Measurements from ENCODE around the gene ZMIZ2.

ZMIZ2 gene

GRCh38 chr7:44757739-44758138 is 9.1 kb downstream of the ZMIZ2 start:
- no peak for DNase-seq (ENCODE audit: low spot score)

DNA sequence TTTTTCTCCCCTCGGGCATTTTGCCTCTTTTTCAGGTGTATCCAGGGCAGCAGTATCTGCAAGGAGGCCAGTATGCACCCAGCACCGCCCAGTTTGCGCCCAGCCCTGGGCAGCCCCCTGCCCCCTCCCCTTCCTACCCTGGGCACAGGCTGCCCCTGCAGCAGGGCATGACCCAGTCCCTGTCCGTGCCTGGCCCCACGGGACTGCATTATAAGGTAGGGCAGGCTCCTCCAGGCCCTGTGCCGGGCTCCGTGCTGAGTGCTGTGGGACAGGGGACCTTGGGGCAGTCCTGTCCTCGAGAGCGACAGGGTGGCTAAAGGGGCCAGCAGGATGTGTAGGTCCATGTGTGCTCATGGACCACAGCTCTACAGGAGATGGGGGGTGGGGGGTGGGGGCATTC is 10.6 kb downstream of the ZMIZ2 start:
- no peak for DNase-seq (ENCODE audit: low spot score)

DNA sequence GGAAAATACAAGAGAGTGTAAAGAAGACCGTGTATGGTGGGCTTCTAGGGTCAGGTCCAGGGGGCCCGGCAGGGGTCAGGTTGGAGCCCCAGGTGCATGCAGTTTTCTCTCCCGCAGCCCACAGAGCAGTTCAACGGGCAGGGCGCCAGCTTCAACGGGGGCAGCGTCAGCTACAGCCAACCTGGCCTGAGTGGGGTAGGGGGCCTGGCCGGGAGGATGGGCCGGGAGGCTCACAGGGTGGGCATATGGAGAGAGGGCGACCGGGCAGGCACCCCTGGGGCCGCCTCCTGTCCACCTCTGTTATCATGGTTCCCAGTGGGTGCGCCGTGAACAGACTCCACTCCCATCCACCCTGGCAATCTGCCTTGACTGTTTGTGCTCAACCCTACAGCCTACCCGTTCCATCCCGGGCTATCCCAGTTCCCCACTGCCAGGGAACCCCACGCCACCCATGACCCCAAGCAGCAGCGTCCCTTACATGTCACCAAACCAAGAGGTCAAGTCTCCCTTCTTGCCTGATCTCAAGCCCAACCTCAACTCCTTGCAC is 11.5 kb downstream of the ZMIZ2 start:
- no peak for DNase-seq (ENCODE audit: low spot score)

- peak; percentile 90 for DNase-seq (ENCODE audit: low spot score)
Measured at GRCh38 chr7:44761207-44762161, 12.8 kb downstream of the ZMIZ2 start.

- DNase-seq (ENCODE audit: low spot score): no peak
Measured at GRCh38 chr7:44762300-44762699, 13.7 kb downstream of the ZMIZ2 start.

- no peak for DNase-seq (ENCODE audit: low spot score)
Measured at GRCh38 chr7:44762726-44763522, 14.3 kb downstream of the ZMIZ2 start.

- no peak for DNase-seq (ENCODE audit: low spot score)
Measured at GRCh38 chr7:44764081-44764480, 15.4 kb downstream of the ZMIZ2 start.

DNA sequence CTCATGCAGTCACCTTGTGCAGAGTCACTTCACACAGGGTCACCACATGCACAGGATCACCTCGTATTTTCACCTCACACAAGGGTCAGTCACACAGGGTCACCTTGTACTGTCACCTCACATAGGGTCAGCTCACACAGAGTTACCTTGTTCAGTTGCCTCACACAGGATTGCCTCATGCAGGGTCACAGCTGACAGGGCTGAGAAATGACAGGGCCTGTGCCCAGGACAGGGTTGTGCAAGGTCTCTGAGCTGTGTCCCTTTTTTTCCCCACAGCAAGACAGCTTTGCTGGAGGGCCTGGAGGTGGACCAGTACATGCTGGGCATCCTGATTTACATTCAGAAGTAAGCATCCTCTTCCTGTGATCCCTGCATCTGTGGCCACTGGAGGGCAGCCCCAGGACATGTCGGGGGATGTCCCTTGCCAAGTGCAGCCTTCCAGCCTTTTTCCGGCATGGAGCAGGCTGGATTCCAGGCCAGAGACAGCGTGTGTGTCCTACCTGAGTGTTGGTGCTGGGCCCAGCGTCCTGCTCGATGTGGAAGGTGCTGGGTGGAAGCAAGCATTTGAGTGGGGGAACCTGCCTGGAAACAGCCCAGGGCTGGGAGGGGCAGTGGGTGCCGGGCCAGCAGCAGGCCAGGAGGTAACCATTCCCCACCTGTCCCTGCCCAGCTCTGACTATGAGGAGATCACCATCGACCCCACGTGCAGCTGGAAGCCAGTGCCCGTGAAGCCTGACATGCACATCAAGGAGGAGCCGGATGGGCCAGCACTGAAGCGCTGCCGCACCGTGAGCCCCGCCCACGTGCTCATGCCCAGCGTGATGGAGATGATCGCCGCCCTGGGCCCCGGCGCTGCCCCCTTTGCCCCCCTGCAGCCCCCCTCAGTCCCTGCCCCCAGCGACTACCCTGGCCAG is 16.3 kb downstream of the ZMIZ2 start:
- no peak for DNase-seq (ENCODE audit: low spot score)

GRCh38 chr7:44765579-44766415 is 17.1 kb downstream of the ZMIZ2 start:
- no peak for DNase-seq (ENCODE audit: low spot score)

DNA sequence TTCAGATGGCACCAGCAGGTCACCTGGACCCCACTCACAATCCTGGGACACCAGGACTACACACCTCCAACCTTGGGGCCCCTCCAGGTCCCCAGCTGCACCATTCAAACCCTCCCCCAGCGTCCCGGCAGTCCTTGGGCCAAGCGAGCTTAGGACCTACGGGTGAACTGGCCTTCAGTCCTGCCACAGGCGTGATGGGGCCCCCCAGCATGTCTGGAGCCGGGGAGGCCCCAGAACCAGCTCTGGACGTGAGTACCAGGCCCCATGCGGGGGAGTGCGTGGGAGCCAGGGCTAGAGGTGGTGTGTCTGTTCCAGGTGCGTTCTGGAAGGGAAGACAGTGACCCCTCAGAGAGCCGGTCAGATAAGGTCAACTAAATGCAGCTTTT is 17.8 kb downstream of the ZMIZ2 start:
- DNase-seq (ENCODE audit: low spot score): no peak

DNA sequence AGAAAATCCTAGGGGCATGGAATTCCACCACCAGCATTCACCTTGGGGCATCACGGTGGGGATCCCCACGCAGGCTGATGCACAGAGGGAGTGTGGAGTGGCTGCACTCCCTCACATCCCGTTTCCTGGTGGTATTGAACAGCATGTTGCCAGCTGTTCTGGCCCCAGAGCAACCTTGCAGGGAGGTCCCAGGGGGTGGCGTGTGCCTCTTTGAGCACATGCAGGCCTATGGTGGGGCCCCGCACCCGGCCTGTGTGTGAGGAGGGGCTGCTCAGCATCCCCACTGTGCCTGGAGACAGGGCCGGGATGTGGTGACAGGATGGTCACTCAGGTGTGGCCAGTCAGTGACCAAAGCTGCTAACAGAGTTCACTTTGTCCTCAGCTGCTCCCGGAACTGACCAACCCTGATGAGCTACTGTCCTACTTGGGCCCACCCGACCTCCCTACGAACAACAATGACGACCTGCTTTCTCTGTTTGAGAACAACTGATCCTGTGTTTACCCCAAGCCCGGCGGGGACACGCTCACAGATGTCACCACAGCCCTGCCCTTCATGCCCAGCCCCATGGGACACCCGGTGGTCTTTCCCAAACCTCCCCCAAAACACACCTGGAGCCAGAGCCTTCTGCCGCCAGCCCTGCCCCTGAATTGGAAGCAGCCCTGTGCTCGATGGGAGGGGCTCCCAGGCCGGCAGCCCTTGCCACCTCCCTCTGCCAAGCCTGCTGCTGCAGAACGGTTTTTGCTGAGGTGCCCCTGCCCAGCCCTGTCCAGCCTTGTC is 18.7 kb downstream of the ZMIZ2 start:
- DNase-seq (ENCODE audit: low spot score): no peak

DNA sequence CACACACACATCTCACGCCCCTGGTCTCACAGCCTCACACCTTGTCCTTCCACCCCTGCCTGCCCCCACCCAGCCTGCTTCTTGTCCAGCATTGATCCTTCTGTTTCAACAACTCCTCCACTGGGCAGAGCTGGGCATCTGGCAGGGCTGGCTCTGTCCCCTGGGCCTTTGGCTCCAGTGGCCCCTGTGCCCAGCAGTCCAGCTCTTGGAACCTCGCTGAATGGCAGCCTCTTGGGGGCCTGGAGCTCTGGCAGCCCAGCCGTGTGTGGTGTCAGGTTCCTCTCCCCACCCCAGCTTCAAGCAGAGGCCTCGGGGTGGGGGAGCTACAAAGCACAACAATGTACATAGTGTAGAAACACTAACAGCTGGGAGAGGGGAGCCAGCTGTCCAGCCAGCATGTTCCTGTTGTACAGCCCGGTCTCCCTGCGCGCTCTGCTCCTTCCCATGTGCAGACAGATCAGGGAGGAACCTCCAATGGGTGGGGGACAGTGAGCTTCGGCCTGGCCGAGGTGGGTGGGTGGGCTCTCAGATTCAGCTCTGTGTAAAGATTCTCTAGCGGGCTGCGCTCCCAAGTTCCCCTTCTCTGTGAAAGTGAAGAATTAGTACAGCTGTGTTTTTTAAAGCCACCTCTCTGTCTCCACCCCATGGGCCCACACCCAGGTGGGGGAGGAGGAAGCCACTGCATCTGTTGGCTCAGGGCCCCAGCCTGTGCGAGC is 19.4 kb downstream of the ZMIZ2 start:
- DNase-seq (ENCODE audit: low spot score): no peak

GRCh38 chr7:44768628-44769371 is 20.2 kb downstream of the ZMIZ2 start:
- no peak for DNase-seq (ENCODE audit: low spot score)

GRCh38 chr7:44769376-44769775 is 20.7 kb downstream of the ZMIZ2 start:
- no peak for DNase-seq (ENCODE audit: low spot score)

GRCh38 chr7:44769776-44770294 is 21.2 kb downstream of the ZMIZ2 start:
- DNase-seq (ENCODE audit: low spot score): peak; percentile 60

GRCh38 chr7:44771358-44771757 is 22.7 kb downstream of the ZMIZ2 start:
- DNase-seq (ENCODE audit: low spot score): no peak

GRCh38 chr7:44772440-44772839 is 23.8 kb downstream of the ZMIZ2 start:
- no peak for DNase-seq (ENCODE audit: low spot score)

- DNase-seq (ENCODE audit: low spot score): no peak
Measured at GRCh38 chr7:44772867-44773266, 24.2 kb downstream of the ZMIZ2 start.
